Naive thymus-derived CD8-positive, alpha-beta T cell (primary cell): Measurements from ENCODE around the gene ANXA7. TPM values are rescaled to one million over a fixed set of nuclear protein-coding genes. Genes with fewer than 3 reads are reported as not detected.
"Not testable (repeated sequence)": the region's sequence is repeated elsewhere in the genome, so short reads cannot be mapped to it uniquely, and the experiment has no call there.

ENCODE experiments used
- ATAC-seq, 2 donors: fragments of 150-1000 bp; cut with Tn5 transposase in 1 of 2; sonication (Bioruptor Pico), chemical (Tn5 transposase) in 1 of 2; 1 replicate in 1 of 2; 2 replicates in 1 of 2; pipeline ENCODE4 v1.10.0; 2021; ENCODE audit warnings: mild to moderate bottlenecking in 2 of 2, moderate library complexity in 2 of 2
- POLR2A ChIA-PET: fragments of 350-600 bp; sonication (Branson Sonifier 250); formaldehyde crosslinking; loops from one replicate; lab custom pipeline; 2021; ENCODE audit warnings: antibody characterized with exemption; lab: Charles Lee
- DNase-seq, 10 donors: peaks; one replicate each; pipeline versions ENCODE4 v3.0.0 to v3.0.0-alpha.2; 2020 to 2022
- H3K27ac Mint-ChIP-seq, 10 donors: one replicate each; pipeline ENCODE4 v1.8.0; 2020 to 2022; ENCODE audit warnings: mild to moderate bottlenecking in 10 of 10, mixed read lengths in 10 of 10, moderate library complexity in 4 of 10, inconsistent platforms in 1 of 10
- H3K27me3 Mint-ChIP-seq, 5 donors: one replicate each; pipeline ENCODE4 v1.8.0; 2021 to 2022; ENCODE audit warnings: mixed read lengths in 5 of 5
- H3K36me3 Mint-ChIP-seq, 3 donors: one replicate each; pipeline ENCODE4 v1.8.0; 2020 to 2022; ENCODE audit warnings: mixed read lengths in 3 of 3, mild to moderate bottlenecking in 2 of 3, inconsistent platforms in 1 of 3
- H3K4me1 Mint-ChIP-seq, 4 donors: one replicate each; pipeline ENCODE4 v1.8.0; 2021 to 2022; ENCODE audit warnings: mixed read lengths in 4 of 4
- H3K4me3 Mint-ChIP-seq, 10 donors: one replicate each; pipeline ENCODE4 v1.8.0; 2020 to 2022; ENCODE audit warnings: mild to moderate bottlenecking in 10 of 10, mixed read lengths in 10 of 10, moderate library complexity in 6 of 10, inconsistent platforms in 1 of 10
- H3K9me3 Mint-ChIP-seq, 9 donors: one replicate each; pipeline ENCODE4 v1.8.0; 2020 to 2022; ENCODE audit warnings: mixed read lengths in 9 of 9, mild to moderate bottlenecking in 3 of 9, inconsistent platforms in 1 of 9, moderate library complexity in 1 of 9
- polyA plus RNA-seq, 3 donors: library from polyadenylated mRNA; unstranded; fragments of 300-500 nt; fragmentation: Illumina TruSeq; gene quantifications; one replicate each; pipeline ENCODE4 v1.2.3, GENCODE V29; 2021
- total RNA-seq, 8 experiments: library from RNA in 2 of 8; stranded (reverse) in 2 of 8; gene quantifications; one replicate each; pipeline ENCODE4 v1.2.3 and lab custom pipeline; 2021 to 2026

The ANXA7 gene
- total and polyA plus RNA-seq, 5 experiments from 2014 or later = 105 to 193 (median 168) TPM

DNA sequence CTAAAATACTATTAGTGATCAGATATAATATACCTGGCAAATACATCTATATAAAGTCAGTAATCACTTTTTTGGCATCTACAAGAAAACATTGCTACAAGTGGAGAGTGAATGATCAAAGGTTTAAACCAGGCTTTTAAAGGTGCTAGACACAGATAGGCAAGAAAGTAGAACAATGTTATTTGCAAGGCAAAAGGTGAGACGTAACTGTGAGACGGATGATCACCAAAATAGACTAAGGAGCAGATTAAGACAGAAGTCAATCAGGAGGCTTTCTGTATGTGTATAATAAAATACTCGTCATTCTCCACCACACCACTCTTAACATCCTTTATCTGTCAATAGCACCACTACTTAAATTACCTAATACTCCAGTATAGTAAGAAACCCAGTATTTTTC is 8.3 kb downstream of the ANXA7 start:
- no peaks in the 10 kb centered on the region for H3K9me3 Mint-ChIP-seq
- peak overlapping the region in 1 of 10 donors; percentile 80 for H3K27ac Mint-ChIP-seq
- no peaks in the 10 kb centered on the region for H3K27me3 Mint-ChIP-seq
- H3K4me1 Mint-ChIP-seq = peaks cover 27 to 71% (median 67%) of the 10 kb centered on the region in 4 donors
- no peak overlapping the region for H3K4me3 Mint-ChIP-seq
- ATAC-seq (no peak), DNase-seq (no peak)
- POLR2A ChIA-PET = no interaction called here
- peaks cover 0 to 26% (median 7%) of the 10 kb centered on the region in 3 donors for H3K36me3 Mint-ChIP-seq

DNA sequence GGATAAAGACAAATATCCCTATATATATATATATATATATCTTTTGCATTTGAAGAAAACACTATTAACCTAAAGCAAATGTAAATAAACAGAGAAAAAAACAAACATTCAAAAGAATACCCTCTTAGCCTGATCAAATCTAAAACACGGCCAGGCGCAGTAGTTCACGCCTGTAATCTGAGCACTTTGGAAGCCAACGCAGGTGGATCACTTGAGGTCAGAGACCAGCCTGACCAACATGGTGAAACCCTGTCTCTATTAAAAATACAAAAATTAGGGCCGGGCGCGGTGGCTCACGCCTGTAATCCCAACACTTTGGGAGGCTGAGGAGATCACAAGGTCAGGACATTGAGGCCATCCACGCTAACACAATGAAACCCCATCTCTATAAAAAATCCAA is 9.2 kb downstream of the ANXA7 start:
- no peaks in the 10 kb centered on the region for H3K27me3 Mint-ChIP-seq
- H3K4me1 Mint-ChIP-seq = peaks cover 23 to 67% (median 60%) of the 10 kb centered on the region in 4 donors
- no peak overlapping the region for H3K4me3 Mint-ChIP-seq
- DNase-seq (no peak), ATAC-seq (no peak)
- H3K27ac Mint-ChIP-seq = peak overlapping the region in 1 of 10 donors; percentile 37
- POLR2A ChIA-PET = no interaction called here
- H3K36me3 Mint-ChIP-seq = peaks cover 0 to 31% (median 7%) of the 10 kb centered on the region in 3 donors
- H3K9me3 Mint-ChIP-seq = no peaks in the 10 kb centered on the region

DNA sequence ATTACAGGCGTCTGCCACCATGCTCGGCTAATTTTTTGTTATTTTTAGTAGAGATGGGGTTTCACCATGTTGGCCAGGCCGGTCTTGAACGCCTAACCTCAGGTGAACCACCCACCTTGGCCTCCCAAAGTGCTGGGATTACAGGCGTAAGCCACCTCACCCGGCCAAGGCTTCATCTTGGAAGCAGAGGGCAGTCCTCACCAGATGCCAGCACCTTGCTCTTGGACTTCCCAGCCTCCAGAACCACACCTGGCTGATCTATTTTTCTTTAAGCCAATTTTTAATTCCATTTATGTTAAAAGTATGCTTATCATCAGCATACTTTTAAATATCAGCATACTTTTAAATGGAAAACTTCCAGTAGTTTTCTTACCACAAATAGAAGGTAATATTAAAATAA is 12.2 kb downstream of the ANXA7 start:
- no peak overlapping the region for H3K4me3 Mint-ChIP-seq
- POLR2A ChIA-PET = interaction anchor here (1.2 kb wide), 1 partner anchor 11 kb away, joined by 3 read pairs; no protein-coding TSS in a partner anchor
- peaks cover 5 to 49% (median 33%) of the 10 kb centered on the region in 4 donors for H3K4me1 Mint-ChIP-seq
- H3K36me3 Mint-ChIP-seq = peaks cover 0 to 44% (median 2%) of the 10 kb centered on the region in 3 donors
- no peaks in the 10 kb centered on the region for H3K27me3 Mint-ChIP-seq
- DNase-seq (no peak), ATAC-seq (no peak)
- H3K9me3 Mint-ChIP-seq = no peaks in the 10 kb centered on the region
- H3K27ac Mint-ChIP-seq = no peak overlapping the region

DNA sequence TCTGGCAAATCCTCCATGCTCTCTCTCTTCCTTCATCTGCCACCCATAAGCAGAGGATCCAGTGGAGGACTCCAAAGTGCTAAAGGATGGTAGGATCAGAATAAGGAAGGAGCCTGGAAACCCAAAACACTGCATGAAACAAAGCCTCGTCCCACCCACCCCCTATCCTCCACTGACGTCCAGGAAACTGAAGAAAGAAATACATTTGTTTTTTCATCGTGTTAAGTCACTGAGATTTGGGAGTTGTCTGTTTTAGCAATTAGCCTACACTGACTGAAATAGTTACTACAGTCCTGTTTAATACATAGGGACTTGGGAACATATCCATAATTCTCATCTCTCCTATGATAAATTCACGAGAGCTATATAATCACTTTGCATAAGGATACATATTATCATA is 14.8 kb downstream of the ANXA7 start:
- no peak for DNase-seq
- POLR2A ChIA-PET = interaction anchor here (1.1 kb wide), 1 partner anchor 20 kb away, joined by 3 read pairs; no protein-coding TSS in a partner anchor
- Mint-ChIP-seq H3K4me1 (peaks cover 3 to 28% (median 17%) of the 10 kb centered on the region in 4 donors), H3K4me3 (no peak overlapping the region), H3K27ac (peak overlapping the region in 3 of 10 donors; percentile 42 to 51 (median 44)), H3K36me3 (peaks cover 0 to 62% (median 17%) of the 10 kb centered on the region in 3 donors), H3K27me3 (no peaks in the 10 kb centered on the region), H3K9me3 (no peaks in the 10 kb centered on the region)
- no peak for ATAC-seq

DNA sequence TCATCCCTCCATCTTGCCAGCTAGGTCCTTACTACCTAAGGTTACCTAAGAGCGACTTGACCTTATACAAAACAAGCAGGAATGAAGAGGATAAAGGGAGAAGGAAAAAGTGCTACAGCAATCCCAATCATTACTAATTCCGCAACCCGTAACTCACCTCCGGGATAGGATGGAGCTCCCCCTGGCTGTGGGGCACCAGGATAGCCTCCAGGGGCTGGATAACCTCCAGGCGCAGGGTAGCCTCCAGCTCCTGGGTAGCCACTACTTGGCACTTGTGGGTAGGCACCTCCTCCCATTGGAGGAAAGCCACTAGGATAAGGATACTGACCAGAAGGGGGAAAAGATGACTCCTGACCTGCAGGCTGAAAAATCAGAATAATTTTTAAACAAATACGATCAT is 15.8 kb downstream of the ANXA7 start:
- DNase-seq (no peak), ATAC-seq (no peak)
- H3K36me3 Mint-ChIP-seq = peaks cover 0 to 70% (median 22%) of the 10 kb centered on the region in 3 donors
- H3K4me3 Mint-ChIP-seq = no peak overlapping the region
- H3K27me3 Mint-ChIP-seq = no peaks in the 10 kb centered on the region
- no peaks in the 10 kb centered on the region for H3K9me3 Mint-ChIP-seq
- H3K4me1 Mint-ChIP-seq = peaks cover 6 to 22% (median 10%) of the 10 kb centered on the region in 4 donors
- peak overlapping the region in 3 of 10 donors; percentile 25 to 71 (median 47) for H3K27ac Mint-ChIP-seq
- POLR2A ChIA-PET = no interaction called here

DNA sequence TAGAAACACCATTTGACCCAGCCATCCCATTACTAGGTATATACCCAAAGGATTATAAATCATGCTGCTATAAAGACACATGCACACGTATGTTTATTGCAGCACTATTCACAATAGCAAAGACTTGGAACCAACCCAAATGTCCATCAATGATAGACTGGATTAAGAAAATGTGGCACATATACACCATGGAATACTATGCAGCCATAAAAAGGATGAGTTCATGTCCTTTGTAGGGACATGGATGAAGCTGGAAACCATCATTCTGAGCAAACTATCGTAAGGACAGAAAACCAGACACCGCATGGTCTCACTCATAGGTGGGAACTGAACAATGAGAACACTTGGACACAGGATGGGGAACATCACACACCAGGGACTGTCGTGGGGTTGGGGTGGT is 19.5 kb downstream of the ANXA7 start:
- Mint-ChIP-seq H3K36me3 (peaks cover 0 to 88% (median 26%) of the 10 kb centered on the region in 3 donors), H3K4me1 (peaks cover 0 to 13% (median 8%) of the 10 kb centered on the region in 4 donors)
- POLR2A ChIA-PET = interaction anchor here (0.6 kb wide), 1 partner anchor 17 kb away, joined by 3 read pairs; no protein-coding TSS in a partner anchor
- DNase-seq, H3K9me3 Mint-ChIP-seq, H3K27me3 Mint-ChIP-seq, H3K27ac Mint-ChIP-seq, H3K4me3 Mint-ChIP-seq, ATAC-seq: not testable (repeated sequence)

DNA sequence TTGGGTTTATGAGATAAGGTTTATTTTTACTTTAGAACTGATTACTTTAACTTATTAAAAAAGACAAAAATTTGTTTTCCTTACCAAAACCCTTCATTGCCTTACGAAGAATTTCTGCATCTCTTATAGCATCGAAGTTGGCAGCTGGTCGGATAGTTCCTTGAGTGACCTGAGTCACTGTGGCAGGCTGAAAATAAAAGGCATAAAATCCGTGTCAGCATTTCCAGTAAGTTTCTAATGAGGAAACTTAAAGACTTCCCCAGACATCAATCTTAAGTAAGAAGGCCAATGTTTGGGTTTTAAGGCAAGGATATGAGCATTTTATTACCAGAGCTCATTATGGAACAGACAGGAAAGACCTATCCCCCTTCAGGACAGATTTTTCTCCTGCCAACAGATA is 25.6 kb downstream of the ANXA7 start:
- POLR2A ChIA-PET = no interaction called here
- Mint-ChIP-seq H3K4me1 (peaks cover 0 to 8% (median 7%) of the 10 kb centered on the region in 4 donors), H3K9me3 (no peaks in the 10 kb centered on the region), H3K27ac (peak overlapping the region in 1 of 10 donors; percentile 34), H3K4me3 (no peak overlapping the region), H3K27me3 (no peaks in the 10 kb centered on the region), H3K36me3 (peaks cover 0 to 92% (median 31%) of the 10 kb centered on the region in 3 donors)
- DNase-seq (no peak), ATAC-seq (no peak)

DNA sequence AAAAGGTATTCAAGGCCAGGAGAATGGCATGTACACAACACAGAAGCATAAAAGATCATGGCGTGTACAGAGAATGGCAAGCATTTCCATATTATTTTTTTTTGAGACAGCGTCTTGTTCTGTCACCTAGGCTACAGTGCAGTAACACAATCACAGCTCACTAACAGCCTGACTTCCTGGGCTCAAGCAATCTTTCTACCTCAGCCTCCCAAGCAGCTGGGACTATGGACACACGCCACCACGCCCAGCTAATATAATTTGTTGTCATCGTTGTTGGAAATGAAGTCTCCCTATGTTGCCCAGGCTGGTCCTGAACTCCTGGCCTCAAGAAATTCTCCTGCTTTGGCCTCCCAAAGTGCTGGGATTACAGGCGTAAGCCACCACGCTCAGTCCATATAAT is 27.3 kb downstream of the ANXA7 start:
- H3K36me3 Mint-ChIP-seq = peaks cover 0 to 93% (median 29%) of the 10 kb centered on the region in 3 donors
- H3K4me3 Mint-ChIP-seq = no peak overlapping the region

DNA sequence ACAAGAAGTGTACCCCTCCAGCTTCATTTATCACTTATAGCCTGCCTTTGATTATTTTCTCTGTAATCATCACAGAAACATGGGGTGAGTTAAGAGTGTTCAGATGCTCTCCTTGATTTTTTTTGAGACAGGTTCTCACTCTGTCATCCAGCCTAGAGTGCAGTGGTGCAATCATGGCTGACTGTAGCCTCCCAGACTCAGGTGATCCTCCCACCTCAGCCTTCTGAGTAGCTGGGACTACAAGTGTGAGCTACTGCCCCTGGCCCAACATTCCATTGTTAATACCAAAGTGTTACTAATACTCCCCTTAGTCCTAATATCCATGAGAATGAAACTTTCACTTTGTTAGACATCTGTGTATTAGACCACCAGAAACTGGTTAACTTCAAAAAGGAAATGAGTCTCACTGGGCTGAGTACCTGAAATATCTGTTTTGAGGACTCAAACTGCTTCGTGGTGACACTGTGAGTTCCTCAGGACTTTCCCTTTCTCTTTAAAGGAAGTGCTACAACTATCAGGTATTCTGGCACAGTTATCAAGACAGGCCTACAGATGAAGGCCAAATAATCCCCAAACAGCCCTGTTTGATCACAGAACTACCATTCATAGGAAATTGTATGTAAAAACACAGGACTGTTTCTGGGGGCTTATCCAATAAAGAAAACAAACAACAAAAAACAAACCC is 34.7 kb downstream of the ANXA7 start:
- peak overlapping the region in 7 of 10 donors; percentile 2 to 74 (median 53) for H3K27ac Mint-ChIP-seq
- POLR2A ChIA-PET = interaction anchor here (1.1 kb wide), 1 partner anchor 20 kb away, joined by 3 read pairs; the partner anchor contains the start of gene CFAP70
- H3K4me3 Mint-ChIP-seq = no peak overlapping the region
- DNase-seq (no peak), ATAC-seq (no peak)
- H3K36me3 Mint-ChIP-seq = peaks cover 5 to 92% (median 26%) of the 10 kb centered on the region in 3 donors
- H3K27me3 Mint-ChIP-seq = no peaks in the 10 kb centered on the region
- H3K9me3 Mint-ChIP-seq = no peaks in the 10 kb centered on the region
- peaks cover 0 to 7% (median 1%) of the 10 kb centered on the region in 4 donors for H3K4me1 Mint-ChIP-seq

More for the DNA sequence above, 27.3 kb downstream of the ANXA7 start:
- H3K27me3 Mint-ChIP-seq = no peaks in the 10 kb centered on the region
- POLR2A ChIA-PET = interaction anchor here (0.5 kb wide), 2 partner anchors 137 to 1041 kb away, joined by 5 to 7 read pairs; no protein-coding TSS in a partner anchor
- ATAC-seq = no peak
- no peak for DNase-seq
- H3K9me3 Mint-ChIP-seq = no peaks in the 10 kb centered on the region
- peak overlapping the region in 2 of 10 donors; percentile 9 to 29 for H3K27ac Mint-ChIP-seq
- peaks cover 2 to 7% (median 3%) of the 10 kb centered on the region in 4 donors for H3K4me1 Mint-ChIP-seq

DNA sequence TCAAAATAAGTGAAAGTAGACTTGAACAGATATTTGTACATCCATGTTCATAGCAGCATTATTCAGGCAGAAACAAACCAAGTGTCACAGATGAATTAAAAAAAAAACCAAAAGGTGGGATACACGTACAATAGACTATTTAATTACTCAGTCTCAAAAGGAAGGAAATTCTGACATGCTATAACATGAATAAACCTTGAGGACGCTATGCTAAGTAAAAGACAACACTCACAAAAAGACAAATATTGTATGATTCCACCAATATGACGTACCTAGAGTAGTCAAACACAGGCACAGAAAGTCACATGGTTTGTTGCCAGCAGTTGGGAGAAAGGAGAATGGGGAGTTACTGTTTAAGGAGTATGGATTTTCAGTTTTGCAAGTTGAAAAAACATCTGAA is 37.2 kb downstream of the ANXA7 start:
- Mint-ChIP-seq H3K36me3 (peaks cover 5 to 87% (median 26%) of the 10 kb centered on the region in 3 donors), H3K4me1 (peaks cover 0 to 2% (median under 1%) of the 10 kb centered on the region in 4 donors), H3K4me3 (no peak overlapping the region), H3K9me3 (no peaks in the 10 kb centered on the region), H3K27ac (no peak overlapping the region), H3K27me3 (no peaks in the 10 kb centered on the region)
- POLR2A ChIA-PET = interaction anchor here (0.5 to 0.7 kb wide), 2 partner anchors 11 to 1454 kb away, joined by 5 read pairs; no protein-coding TSS in a partner anchor
- no peak for DNase-seq
- ATAC-seq = no peak

DNA sequence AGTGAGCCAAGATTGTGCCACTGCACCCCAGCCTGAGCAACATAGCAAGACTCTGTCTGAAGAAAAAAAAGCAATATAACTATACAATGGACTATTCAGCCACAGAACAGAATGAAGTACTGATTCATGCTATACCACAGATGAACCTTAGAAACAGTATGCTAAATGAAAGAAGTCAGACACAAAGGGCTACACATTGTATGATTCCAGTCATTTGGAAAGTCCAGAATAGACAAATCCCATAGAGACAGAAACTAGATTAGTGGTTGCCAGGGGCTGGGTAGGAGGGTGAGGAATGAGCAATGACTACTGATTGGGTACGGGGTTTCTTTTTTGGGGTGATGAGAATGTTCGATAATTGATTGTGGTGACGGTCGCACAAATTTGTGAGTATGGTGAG is 45.6 kb downstream of the ANXA7 start:
- Mint-ChIP-seq H3K36me3 (peaks cover 0 to 68% (median 23%) of the 10 kb centered on the region in 3 donors), H3K27me3 (no peaks in the 10 kb centered on the region), H3K9me3 (no peaks in the 10 kb centered on the region), H3K4me3 (no peak overlapping the region), H3K27ac (peak overlapping the region in 2 of 10 donors; percentile 18 to 26), H3K4me1 (no peaks in the 10 kb centered on the region)
- no peak for DNase-seq
- ATAC-seq = no peak
- POLR2A ChIA-PET = no interaction called here

DNA sequence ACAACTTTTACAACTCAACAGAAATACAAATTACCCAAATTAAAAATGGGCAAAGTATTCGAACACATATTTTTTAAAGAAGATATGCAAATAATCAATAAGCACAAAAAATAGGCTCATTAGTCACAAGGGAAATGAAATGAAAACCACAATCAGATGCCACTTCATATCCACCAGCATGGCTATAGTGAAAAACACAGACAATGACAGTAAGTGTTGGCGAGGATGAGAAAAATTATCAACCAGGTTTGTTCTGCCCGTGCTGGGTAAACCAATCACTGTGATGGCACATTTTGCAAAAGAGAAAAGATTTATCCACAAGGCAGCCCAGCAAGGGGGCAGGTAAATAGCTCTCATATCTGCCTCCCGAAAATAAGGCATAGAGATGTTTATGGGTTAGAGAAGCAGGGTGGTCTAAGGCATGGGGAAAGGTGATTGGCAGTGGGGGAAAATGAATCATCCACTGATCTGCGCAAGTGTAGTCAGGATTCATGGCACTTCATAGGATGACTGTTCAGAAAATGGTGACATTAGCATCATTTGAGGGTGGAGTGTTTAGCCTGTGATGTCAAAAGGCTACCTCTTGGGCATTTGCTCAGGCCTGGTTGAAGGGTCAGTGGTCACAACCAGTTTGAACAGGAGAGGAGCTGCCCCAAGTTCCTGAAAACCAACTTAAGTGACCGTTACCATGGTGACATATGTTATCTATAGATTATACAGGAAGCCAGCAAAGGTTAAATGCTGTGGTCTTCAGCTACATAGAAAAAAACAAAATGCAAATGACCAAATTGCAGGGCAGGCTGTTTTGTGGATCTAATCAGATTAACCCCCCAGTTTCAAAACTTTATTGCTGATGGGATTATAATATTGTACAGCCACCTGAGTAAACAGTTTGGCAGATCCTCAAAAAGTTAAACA is 47.2 kb downstream of the ANXA7 start:
- no peak overlapping the region for H3K4me3 Mint-ChIP-seq
- H3K36me3 Mint-ChIP-seq = peaks cover 0 to 58% (median 20%) of the 10 kb centered on the region in 3 donors
- DNase-seq = no peak
- peak overlapping the region in 1 of 10 donors; percentile 68 for H3K27ac Mint-ChIP-seq
- POLR2A ChIA-PET = no interaction called here
- H3K4me1 Mint-ChIP-seq = no peaks in the 10 kb centered on the region
- H3K27me3 Mint-ChIP-seq = no peaks in the 10 kb centered on the region
- ATAC-seq = no peak
- H3K9me3 Mint-ChIP-seq = peaks cover 0 to 4% (median 0%) of the 10 kb centered on the region in 9 donors
